Coronary artery (tissue), 2 donors: ENCODE data around the gene PFKFB4.

Source experiments
- DNase-seq: peaks from one replicate; pipeline ENCODE4 v3.0.0-alpha.2; 2017; ENCODE audit warnings: low spot score
- H3K27ac ChIP-seq, 2 donors: fragments of 200-600 bp; sonication (generic); one replicate each; pipeline ENCODE4 v1.5.1; 2016 to 2019
- H3K4me3 ChIP-seq: fragments of 200-600 bp; sonication (generic); 2 replicates; pipeline ENCODE4 v1.5.1; 2016; ENCODE audit warnings: mild to moderate bottlenecking, moderate library complexity
- TF ChIP-seq, protein P1 (sequence below): fragments of 200-600 bp; sonication (generic); IDR thresholded peaks from one replicate; pipeline ENCODE4 v1.5.1; 2019; ENCODE audit warnings: antibody characterized with exemption

The PFKFB4 gene

DNA sequence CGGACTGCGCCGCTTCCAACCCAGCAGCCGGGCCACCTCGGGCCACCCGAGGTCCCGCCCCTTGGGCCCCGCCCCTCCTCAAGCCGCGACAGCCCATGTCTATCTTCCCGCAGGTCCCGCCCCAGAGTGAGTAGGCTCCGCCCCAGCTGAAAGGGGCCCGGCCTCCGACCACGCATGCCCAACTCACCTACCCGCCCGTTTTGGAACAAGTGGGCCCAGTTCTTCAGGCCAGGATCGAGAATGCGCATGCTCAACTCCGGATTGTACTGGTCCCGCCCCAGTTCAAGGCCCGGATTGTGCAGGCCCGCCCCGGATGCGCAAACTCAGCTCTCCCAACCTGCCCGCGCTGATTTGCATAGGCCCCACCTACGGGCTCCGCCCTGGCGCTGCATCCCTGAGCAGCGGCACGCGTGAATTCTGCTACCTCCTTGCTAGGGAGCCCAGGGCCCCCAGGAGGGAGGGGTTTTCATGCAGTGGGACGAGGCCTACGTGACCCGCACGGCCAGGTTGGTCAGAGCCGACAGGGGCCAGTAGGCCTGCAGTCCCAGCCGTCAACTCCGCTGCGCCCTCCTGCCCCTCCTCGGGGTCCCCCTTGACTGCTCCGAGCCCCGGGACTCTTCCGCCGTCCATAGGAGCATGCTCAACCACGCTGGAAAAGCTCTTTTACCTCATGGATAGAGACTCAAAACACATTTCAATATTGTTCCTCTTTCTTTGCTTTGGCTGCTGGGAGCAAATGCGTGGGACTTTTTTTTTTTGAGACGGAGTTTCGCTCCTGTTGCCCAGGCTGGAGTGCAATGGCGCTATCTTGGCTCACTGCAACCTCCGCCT is at the start of gene PFKFB4:
Gene PFKFB4 (minus strand): TSS at position 8 of the 831 bp plus-strand sequence. CDS start 26 bp downstream, outside the sequence.
- peak; percentile 100 for DNase-seq
- Histone ChIP-seq H3K4me3 (peak within 1 kb of the TSS; percentile 89), H3K27ac (peak within 1 kb of the TSS; percentile 69 to 91)
- TF ChIP-seq, protein P1, sequence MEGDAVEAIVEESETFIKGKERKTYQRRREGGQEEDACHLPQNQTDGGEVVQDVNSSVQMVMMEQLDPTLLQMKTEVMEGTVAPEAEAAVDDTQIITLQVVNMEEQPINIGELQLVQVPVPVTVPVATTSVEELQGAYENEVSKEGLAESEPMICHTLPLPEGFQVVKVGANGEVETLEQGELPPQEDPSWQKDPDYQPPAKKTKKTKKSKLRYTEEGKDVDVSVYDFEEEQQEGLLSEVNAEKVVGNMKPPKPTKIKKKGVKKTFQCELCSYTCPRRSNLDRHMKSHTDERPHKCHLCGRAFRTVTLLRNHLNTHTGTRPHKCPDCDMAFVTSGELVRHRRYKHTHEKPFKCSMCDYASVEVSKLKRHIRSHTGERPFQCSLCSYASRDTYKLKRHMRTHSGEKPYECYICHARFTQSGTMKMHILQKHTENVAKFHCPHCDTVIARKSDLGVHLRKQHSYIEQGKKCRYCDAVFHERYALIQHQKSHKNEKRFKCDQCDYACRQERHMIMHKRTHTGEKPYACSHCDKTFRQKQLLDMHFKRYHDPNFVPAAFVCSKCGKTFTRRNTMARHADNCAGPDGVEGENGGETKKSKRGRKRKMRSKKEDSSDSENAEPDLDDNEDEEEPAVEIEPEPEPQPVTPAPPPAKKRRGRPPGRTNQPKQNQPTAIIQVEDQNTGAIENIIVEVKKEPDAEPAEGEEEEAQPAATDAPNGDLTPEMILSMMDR = no peak

DNA sequence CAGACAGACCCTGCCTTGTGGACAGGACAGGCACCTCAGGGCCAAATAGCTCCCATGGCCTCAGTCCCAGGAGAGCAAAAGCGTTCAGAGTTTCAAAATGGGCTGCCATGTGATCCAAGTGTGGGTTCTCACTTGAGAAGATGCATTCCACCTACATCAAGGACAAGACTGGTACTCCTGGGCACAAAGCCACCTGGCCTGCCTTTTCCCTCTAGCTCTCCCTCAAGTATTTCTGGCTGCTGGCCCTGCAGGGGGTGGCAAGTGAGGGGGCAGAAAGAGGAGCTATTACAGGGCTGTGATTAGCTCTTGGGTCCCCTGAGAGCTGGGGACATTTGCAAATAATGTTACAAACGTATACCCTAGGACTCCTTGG is 45.0 kb upstream of the PFKFB4 start:
- H3K4me3 ChIP-seq = no peak overlapping the region
- no peak overlapping the region for H3K27ac ChIP-seq
- DNase-seq = no peak
- TF ChIP-seq, protein P1 = no peak

DNA sequence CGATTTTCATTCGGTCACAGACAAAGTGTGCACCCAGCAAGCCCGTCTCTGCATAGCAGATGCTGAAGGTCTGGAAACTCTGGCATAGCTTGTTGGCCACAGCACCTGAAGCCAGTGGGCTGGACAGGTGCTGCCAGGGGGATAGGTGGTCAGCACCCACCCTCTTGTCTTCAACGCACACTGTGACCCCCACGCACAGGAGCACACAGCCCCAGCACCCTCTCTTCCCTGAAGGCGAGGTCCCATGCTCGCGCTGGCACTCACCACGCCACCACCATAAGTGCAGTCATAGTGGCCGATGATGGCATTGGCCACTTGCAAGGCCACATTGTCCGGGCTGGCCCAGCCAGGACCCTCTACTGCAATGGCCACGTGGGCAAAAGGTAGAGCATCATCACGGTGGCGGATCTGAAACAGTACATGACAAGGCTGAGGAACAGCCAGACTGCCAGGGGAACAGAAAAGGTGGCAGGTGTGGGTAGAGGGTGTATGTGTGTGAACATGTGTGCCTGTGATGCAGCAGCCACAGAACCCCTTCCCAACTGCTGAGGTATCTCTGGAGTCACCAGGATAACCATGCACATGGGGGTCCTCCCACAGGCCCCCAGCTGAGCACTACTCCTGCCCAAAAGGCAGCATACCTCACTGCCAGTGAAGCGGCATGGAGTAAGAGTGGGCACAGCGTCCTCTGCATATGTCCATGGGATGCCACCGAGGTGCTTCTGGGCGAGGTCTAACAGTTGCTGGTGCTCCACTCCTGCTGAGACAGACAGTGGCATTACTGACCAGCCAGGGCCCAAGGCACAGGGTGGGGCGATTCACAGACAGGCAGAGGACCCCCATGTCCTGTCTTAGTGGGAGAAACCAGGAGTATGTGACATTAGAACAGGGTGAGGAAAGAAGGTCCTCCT is 44.4 kb upstream of the PFKFB4 start:
- TF ChIP-seq, protein P1 = no peak
- Histone ChIP-seq H3K27ac (peak overlapping the region; percentile 82 to 96), H3K4me3 (no peak overlapping the region)
- DNase-seq = no peak

DNA sequence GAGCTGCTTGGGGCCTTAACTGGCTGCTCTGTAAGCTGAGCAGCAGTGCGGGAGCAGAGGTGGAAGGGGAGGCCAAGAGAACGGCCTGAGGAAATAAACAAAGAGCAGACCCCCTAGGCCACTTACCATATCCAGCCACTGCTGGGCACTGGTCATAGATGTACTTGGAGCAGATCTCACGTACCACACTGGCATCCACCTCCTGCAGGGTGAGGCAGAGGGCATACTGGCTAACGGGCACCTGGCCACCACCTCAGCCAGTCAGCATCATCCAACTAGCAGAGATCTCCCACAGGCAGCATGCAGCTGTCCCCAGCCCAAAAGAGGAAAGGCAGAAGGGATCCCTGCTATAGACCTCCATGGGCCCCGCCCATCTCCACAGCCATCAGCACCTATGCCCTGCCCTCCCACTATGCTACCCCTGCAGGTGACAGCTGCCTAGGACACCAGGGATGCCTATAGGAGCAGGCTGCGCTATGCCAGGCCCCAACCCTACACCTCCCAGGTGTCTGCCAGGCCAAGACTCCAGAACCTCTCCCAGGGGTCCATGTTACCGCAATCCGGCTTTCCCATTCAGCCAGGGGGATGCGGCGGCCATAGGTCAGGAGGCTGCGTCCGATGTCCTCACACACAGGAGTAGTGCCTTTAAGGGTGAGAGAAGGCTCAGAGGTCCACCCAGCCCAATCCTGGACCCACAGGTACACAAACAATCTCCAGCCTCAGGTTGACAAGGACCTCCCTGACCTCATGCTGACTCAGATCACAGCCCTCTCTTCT is 43.1 kb upstream of the PFKFB4 start:
- Histone ChIP-seq H3K27ac (peak overlapping the region; percentile 82 to 96), H3K4me3 (peak overlapping the region; percentile 54)
- TF ChIP-seq, protein P1 = no peak
- DNase-seq = no peak

DNA sequence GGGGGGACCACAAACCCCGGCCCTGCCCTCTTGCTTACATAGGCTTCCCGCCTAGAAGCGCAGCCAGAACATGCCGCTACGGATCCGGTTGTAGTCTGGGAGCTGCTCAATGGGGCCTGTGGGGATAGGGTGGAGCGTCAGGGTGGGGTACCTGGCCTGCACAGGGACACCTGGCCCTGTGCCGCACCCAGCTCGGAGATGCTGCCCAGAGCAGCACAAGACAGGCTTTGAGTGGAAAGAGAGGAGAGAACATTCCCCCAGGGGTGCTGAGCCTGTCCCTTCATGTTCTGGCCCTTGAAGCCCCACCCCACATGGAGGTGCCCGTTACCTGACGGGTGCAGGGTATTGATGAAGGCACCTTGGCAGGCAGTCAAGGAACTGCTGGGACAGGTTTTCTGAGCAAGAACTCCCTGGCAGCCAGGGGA is 42.5 kb upstream of the PFKFB4 start:
- no peak for DNase-seq
- TF ChIP-seq, protein P1 = no peak

DNA sequence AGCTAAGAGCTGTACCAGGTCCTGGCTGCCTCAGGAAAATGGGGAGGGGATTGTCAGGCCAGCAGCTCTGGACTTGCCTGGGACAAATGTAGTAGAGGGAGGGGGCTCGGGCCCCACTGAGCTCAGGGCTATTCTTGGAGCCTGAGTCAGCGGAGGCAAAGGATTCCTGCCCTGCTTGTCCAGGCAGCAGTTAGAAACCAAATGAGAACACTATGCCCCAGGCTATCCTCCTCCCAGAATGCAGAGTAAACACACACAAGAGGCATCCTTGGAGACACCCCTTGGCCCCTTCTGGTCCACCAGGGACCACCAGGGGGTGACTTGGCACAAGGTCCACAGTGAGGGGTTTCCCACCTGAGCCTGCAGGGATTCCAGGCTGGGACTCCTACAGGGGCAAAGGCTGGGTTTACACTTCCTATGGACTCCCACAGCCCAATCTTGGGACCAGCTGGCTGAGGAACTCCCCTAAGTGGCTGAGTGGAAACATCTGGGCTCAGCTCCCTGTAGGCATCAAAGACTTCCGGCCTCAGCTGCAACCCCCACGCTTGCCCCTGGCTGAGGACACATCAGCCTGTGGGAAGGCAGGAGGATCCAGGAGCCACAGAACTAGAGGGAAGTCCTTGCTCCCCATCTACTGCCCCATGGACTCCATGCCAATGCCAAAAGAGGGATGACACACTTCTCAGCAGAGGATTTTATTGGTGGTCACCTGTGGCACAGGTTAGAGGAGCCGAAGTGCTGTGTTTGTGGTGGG is 41.9 kb upstream of the PFKFB4 start:
- H3K4me3 ChIP-seq = peak overlapping the region; percentile 54
- peak overlapping the region; percentile 82 to 96 for H3K27ac ChIP-seq
- DNase-seq = peak; percentile 93
- TF ChIP-seq, protein P1 = no peak

More for the DNA sequence above, 42.5 kb upstream of the PFKFB4 start:
- peak overlapping the region; percentile 54 for H3K4me3 ChIP-seq
- H3K27ac ChIP-seq = peak overlapping the region; percentile 82 to 96
